ENCODE data around the gene CCL1.

DNA sequence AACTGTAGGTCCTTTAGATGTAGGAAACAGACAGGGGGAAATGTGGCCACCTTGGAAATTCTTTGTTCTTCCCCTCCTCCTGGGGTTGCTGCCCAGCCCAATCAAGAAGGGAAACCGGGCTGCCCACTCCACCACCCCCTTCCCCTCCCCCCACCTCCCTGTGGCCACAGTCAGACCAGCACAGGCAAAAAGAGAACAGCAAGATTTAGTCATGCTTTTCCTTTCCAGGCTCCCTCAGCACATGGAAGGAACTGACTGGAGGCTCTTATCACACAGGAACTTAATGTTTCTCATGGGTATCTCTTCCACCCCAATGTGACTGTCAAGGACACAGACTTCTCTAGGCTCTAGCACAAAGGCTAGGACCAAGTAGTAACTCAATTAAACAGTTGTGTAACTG lies 3.0 kb upstream of the CCL1 start:
- TF ChIP-seq POLR2AphosphoS5 (IDR thresholded peaks at IDR 0.05) (no peak), POLR2A (IDR thresholded peaks at IDR 0.05) (no peak)
- TF ChIP-seq, protein P1, sequence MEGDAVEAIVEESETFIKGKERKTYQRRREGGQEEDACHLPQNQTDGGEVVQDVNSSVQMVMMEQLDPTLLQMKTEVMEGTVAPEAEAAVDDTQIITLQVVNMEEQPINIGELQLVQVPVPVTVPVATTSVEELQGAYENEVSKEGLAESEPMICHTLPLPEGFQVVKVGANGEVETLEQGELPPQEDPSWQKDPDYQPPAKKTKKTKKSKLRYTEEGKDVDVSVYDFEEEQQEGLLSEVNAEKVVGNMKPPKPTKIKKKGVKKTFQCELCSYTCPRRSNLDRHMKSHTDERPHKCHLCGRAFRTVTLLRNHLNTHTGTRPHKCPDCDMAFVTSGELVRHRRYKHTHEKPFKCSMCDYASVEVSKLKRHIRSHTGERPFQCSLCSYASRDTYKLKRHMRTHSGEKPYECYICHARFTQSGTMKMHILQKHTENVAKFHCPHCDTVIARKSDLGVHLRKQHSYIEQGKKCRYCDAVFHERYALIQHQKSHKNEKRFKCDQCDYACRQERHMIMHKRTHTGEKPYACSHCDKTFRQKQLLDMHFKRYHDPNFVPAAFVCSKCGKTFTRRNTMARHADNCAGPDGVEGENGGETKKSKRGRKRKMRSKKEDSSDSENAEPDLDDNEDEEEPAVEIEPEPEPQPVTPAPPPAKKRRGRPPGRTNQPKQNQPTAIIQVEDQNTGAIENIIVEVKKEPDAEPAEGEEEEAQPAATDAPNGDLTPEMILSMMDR (IDR thresholded peaks at IDR 0.05), result no peak

All from prostate gland (tissue), 2 donors.